H1 (cell line): ENCODE results near the gene ZNF385D. TPM values are rescaled to one million over a fixed set of nuclear protein-coding genes. Genes with fewer than 3 reads are reported as not detected.

ENCODE experiments used
- CTCF ChIA-PET: fragments of 300-600 bp; sonication (Branson Sonifier 250); formaldehyde crosslinking; loops from one replicate; lab custom pipeline; 2021; ENCODE audit not compliant: partially characterized antibody; lab: Charles Lee
- POLR2A ChIA-PET: fragments of 300-600 bp; sonication (Branson Sonifier 250); formaldehyde crosslinking; loops from one replicate; lab custom pipeline; 2021; ENCODE audit warnings: inconsistent platforms; ENCODE audit not compliant: partially characterized antibody; lab: Charles Lee
- DNase-seq, 2 experiments: peaks; one replicate each; pipeline versions ENCODE4 v3.0.0 to v3.0.0-alpha.2; 2010 to 2022; ENCODE audit warnings: low spot score in 2 of 2, low read depth in 1 of 2, mixed read lengths in 1 of 2
- FAIRE-seq: peaks from 2 replicates; lab custom pipeline; 2011; peaks lifted over from hg19 to GRCh38; lab: Jason Lieb, UNC
- H2AFZ ChIP-seq: 2 replicates; pipeline ENCODE4 v1.8.1; 2012; ENCODE audit warnings: low read length, inconsistent platforms
- H2AK5ac ChIP-seq: 2 replicates; pipeline ENCODE4 v1.6.1; 2013; ENCODE audit warnings: low read depth, low read length
- H2BK120ac ChIP-seq: replicated peaks from 2 replicates; pipeline ENCODE3; 2013; ENCODE audit warnings: low read depth, low read length, inconsistent platforms
- H2BK12ac ChIP-seq: 2 replicates; pipeline ENCODE4 v1.6.1; 2013; ENCODE audit warnings: low read depth, low read length
- H2BK15ac ChIP-seq: 2 replicates; pipeline ENCODE4 v1.6.1; 2013; ENCODE audit warnings: low read length
- H2BK20ac ChIP-seq: 2 replicates; pipeline ENCODE4 v1.6.1; 2013; ENCODE audit warnings: low read length
- H2BK5ac ChIP-seq: 2 replicates; pipeline ENCODE4 v1.6.1; 2013; ENCODE audit warnings: low read depth, low read length
- H3K14ac ChIP-seq: 2 replicates; pipeline ENCODE4 v1.6.1; 2013; ENCODE audit warnings: inconsistent platforms; ENCODE audit not compliant: insufficient read length
- H3K18ac ChIP-seq: 2 replicates; pipeline ENCODE4 v1.6.1; 2013; ENCODE audit warnings: low read length; ENCODE audit errors: extremely low read depth
- H3K23ac ChIP-seq: 2 replicates; pipeline ENCODE4 v1.6.1; 2013; ENCODE audit warnings: inconsistent platforms; ENCODE audit not compliant: insufficient read length
- H3K23me2 ChIP-seq: 2 replicates; pipeline ENCODE4 v1.6.1; 2013; ENCODE audit warnings: low read depth, low read length
- H3K27ac ChIP-seq: 2 replicates; pipeline ENCODE4 v1.6.1; 2011; ENCODE audit warnings: low read depth, low read length, inconsistent platforms
- H3K27me3 ChIP-seq, 4 experiments: replicated peaks in 1 of 4; 1 replicate in 1 of 4; 2 replicates in 3 of 4; pipeline versions ENCODE4 v1.6.1 to v1.8.1; 2011 to 2013; ENCODE audit warnings: low read length in 3 of 4, mild to moderate bottlenecking in 3 of 4, inconsistent platforms in 2 of 4, mixed read lengths in 2 of 4, moderate library complexity in 1 of 4; ENCODE audit not compliant: control insufficient read depth in 3 of 4, insufficient read depth in 3 of 4; ENCODE audit errors: extremely low read depth in 1 of 4
- H3K36me3 ChIP-seq, 4 experiments: 2 replicates each; pipeline versions ENCODE4 v1.6.1 to v1.8.1; 2011 to 2013; ENCODE audit warnings: mild to moderate bottlenecking in 4 of 4, low read length in 3 of 4, moderate library complexity in 2 of 4, control low read depth in 1 of 4, inconsistent platforms in 1 of 4; ENCODE audit not compliant: insufficient read depth in 4 of 4, control insufficient read depth in 2 of 4
- H3K4ac ChIP-seq: replicated peaks from 2 replicates; pipeline ENCODE3; 2013; ENCODE audit warnings: low read length, low read depth, mixed read lengths, inconsistent platforms; ENCODE audit not compliant: insufficient read length
- H3K4me1 ChIP-seq, 4 experiments: replicated peaks in 1 of 4; 1 replicate in 1 of 4; 2 replicates in 3 of 4; pipeline versions ENCODE4 v1.6.1 to v1.8.1; 2011 to 2013; ENCODE audit warnings: low read length in 3 of 4, inconsistent platforms in 2 of 4, mixed read lengths in 1 of 4; ENCODE audit not compliant: insufficient read depth in 4 of 4, control insufficient read depth in 3 of 4
- H3K4me2 ChIP-seq, 2 experiments: 2 replicates each; pipeline versions ENCODE4 v1.6.1 to v1.8.1; 2011 to 2013; ENCODE audit warnings: low read depth in 2 of 2, low read length in 2 of 2, control low read depth in 1 of 2, inconsistent platforms in 1 of 2, mild to moderate bottlenecking in 1 of 2; ENCODE audit not compliant: insufficient read depth in 1 of 2
- H3K4me3 ChIP-seq, 4 experiments: fragments of 200-600, 300-600 bp in 1 of 4; sonication (generic), shearing (Covaris generic), sonication (Bioruptor Twin) in 1 of 4; 2 replicates each; pipeline versions ENCODE4 v1.5.1 to v1.8.1; 2011 to 2016; ENCODE audit warnings: low read length in 4 of 4, low read depth in 3 of 4, control low read depth in 2 of 4, inconsistent platforms in 2 of 4, mild to moderate bottlenecking in 2 of 4, mixed read lengths in 1 of 4, moderate library complexity in 1 of 4; ENCODE audit not compliant: insufficient read depth in 2 of 4; ENCODE audit errors: extremely low read depth in 1 of 4
- H3K56ac ChIP-seq: replicated peaks from 2 replicates; pipeline ENCODE3; 2013; ENCODE audit warnings: low read depth, mild to moderate bottlenecking, mixed read lengths, low read length, inconsistent platforms; ENCODE audit not compliant: insufficient read length
- H3K79me1 ChIP-seq: 2 replicates; pipeline ENCODE4 v1.6.1; 2013; ENCODE audit warnings: low read depth, low read length, control low read depth
- H3K79me2 ChIP-seq, 2 experiments: 2 replicates each; pipeline versions ENCODE4 v1.6.1 to v1.8.1; 2012 to 2013; ENCODE audit warnings: low read length in 2 of 2, mild to moderate bottlenecking in 2 of 2, inconsistent platforms in 1 of 2; ENCODE audit not compliant: insufficient read depth in 2 of 2, control insufficient read depth in 1 of 2
- H3K9ac ChIP-seq, 4 experiments: replicated peaks in 1 of 4; 1 replicate in 1 of 4; 2 replicates in 3 of 4; pipeline versions ENCODE4 v1.6.1 to v1.8.1; 2011 to 2013; ENCODE audit warnings: low read depth in 3 of 4, low read length in 3 of 4, control low read depth in 2 of 4, mild to moderate bottlenecking in 2 of 4, moderate library complexity in 2 of 4, inconsistent platforms in 1 of 4; ENCODE audit errors: extremely low read depth in 1 of 4
- H3K9me3 ChIP-seq, 2 experiments: 2 replicates each; pipeline versions ENCODE4 v1.6.1 to v1.8.1; 2012 to 2013; ENCODE audit warnings: mild to moderate bottlenecking in 2 of 2, moderate library complexity in 2 of 2, control low read depth in 1 of 2, inconsistent platforms in 1 of 2, low read depth in 1 of 2, low read length in 1 of 2, mixed read lengths in 1 of 2; ENCODE audit not compliant: insufficient read depth in 2 of 2
- H4K20me1 ChIP-seq, 2 experiments: replicated peaks in 1 of 2; 2 replicates each; pipeline versions ENCODE3 to v1.8.1; 2011 to 2013; ENCODE audit warnings: inconsistent platforms in 2 of 2, low read length in 2 of 2, mild to moderate bottlenecking in 1 of 2; ENCODE audit not compliant: insufficient read depth in 2 of 2, control insufficient read depth in 1 of 2
- H4K5ac ChIP-seq: 2 replicates; pipeline ENCODE4 v1.6.1; 2013; ENCODE audit warnings: low read length, low read depth, mixed read lengths, inconsistent platforms; ENCODE audit not compliant: insufficient read length
- H4K8ac ChIP-seq: 2 replicates; pipeline ENCODE4 v1.8.0; 2013; ENCODE audit warnings: mild to moderate bottlenecking, moderate library complexity, low read length, inconsistent platforms; ENCODE audit not compliant: insufficient read depth; ENCODE audit errors: extremely low read depth
- H4K91ac ChIP-seq: replicated peaks from 2 replicates; pipeline ENCODE3; 2013; ENCODE audit warnings: low read length, mixed read lengths, inconsistent platforms; ENCODE audit not compliant: insufficient read length
- BRCA1 ChIP-seq: IDR thresholded peaks from 2 replicates; pipeline ENCODE4 v1.6.1; 2012; ENCODE audit warnings: low read depth, low read length, improper control_type of control experiment
- E2F6 ChIP-seq: IDR thresholded peaks from 2 replicates; pipeline ENCODE4 v1.6.1; 2012; ENCODE audit warnings: inconsistent platforms
- EGR1 ChIP-seq: IDR thresholded peaks from 2 replicates; pipeline ENCODE4 v1.6.1; 2011; ENCODE audit warnings: low read depth, low read length, borderline replicate concordance
- EZH2 ChIP-seq: fragments of 200-600 bp; sonication (generic); IDR thresholded peaks from 2 replicates; pipeline ENCODE4 v1.7.1; 2012; ENCODE audit warnings: low read depth, mild to moderate bottlenecking, moderate library complexity, low read length, inconsistent platforms; ENCODE audit not compliant: severe bottlenecking
- JUND ChIP-seq: IDR thresholded peaks from 2 replicates; pipeline ENCODE4 v1.6.1; 2011; ENCODE audit warnings: mild to moderate bottlenecking, improper control_type of control experiment, low read length
- KDM5A ChIP-seq: fragments of 200-600 bp; IDR thresholded peaks from 2 replicates; pipeline ENCODE4 v1.7.1; 2012; ENCODE audit warnings: mild to moderate bottlenecking, low read length, inconsistent platforms, mixed read lengths
- NANOG ChIP-seq: IDR thresholded peaks from 2 replicates; pipeline ENCODE4 v1.6.1; 2011; ENCODE audit warnings: low read length, low read depth, mild to moderate bottlenecking, inconsistent platforms; ENCODE audit not compliant: insufficient read depth, poor library complexity, severe bottlenecking
- PHF8 ChIP-seq: fragments of 200-600 bp; sonication (generic); conservative IDR thresholded peaks from 2 replicates; pipeline ENCODE4 v1.7.1; 2012; ENCODE audit warnings: low read depth, mild to moderate bottlenecking, inconsistent platforms, low read length, moderate library complexity
- POLR2AphosphoS5 ChIP-seq: IDR thresholded peaks from 2 replicates; pipeline ENCODE4 v1.6.1; 2011; ENCODE audit warnings: low read depth, low read length
- POU5F1 ChIP-seq: IDR thresholded peaks from 2 replicates; pipeline ENCODE4 v1.6.1; 2011; ENCODE audit warnings: low read depth, mild to moderate bottlenecking, low read length, moderate library complexity
- SAP30 ChIP-seq: fragments of 300-600 bp; sonication (generic); IDR thresholded peaks from 2 replicates; pipeline ENCODE4 v1.7.1; 2012; ENCODE audit warnings: low read length, moderate library complexity, mild to moderate bottlenecking, inconsistent platforms; ENCODE audit not compliant: insufficient read depth, insufficient replicate concordance
- SP1 ChIP-seq: IDR thresholded peaks from 2 replicates; pipeline ENCODE4 v1.6.1; 2011; ENCODE audit warnings: low read depth, low read length
- SUZ12 ChIP-seq: fragments of 200-600 bp; sonication (generic); IDR thresholded peaks from 2 replicates; pipeline ENCODE4 v1.6.1; 2012; ENCODE audit warnings: mild to moderate bottlenecking, inconsistent platforms, low read length, moderate library complexity, mixed read lengths
- ZNF274 ChIP-seq: IDR thresholded peaks from 2 replicates; pipeline ENCODE4 v1.7.0; 2012; ENCODE audit warnings: low read length, borderline replicate concordance; ENCODE audit errors: extremely low read depth
- WGBS, 2 experiments: shearing (Covaris generic) in 1 of 2; methylation state at CpG; one replicate each; pipeline versions ENCODE4 v1.1.6 to v1.1.7; 2013 to 2015; ENCODE audit warnings: low lambda C conversion rate in 2 of 2, mixed read lengths in 2 of 2, inconsistent platforms in 1 of 2, low coverage in 1 of 2, missing lambda C conversion rate in 1 of 2; ENCODE audit not compliant: insufficient replicate concordance in 2 of 2, insufficient coverage in 1 of 2, insufficient read length in 1 of 2; ENCODE audit errors: extremely low coverage in 1 of 2, missing lambda C conversion rate in 1 of 2; 5-methylcytosine and 5-hydroxymethylcytosine counted together
- polyA plus RNA-seq, 7 experiments: library from polyadenylated mRNA; depleted of rRNA in 3 of 7; stranded (reverse) in 5 of 7; unstranded in 2 of 7; fragments of >200 nt in 5 of 7; fragments of 200-250 nt in 2 of 7; gene quantifications; 1 replicate in 5 of 7; 2 replicates in 1 of 7; 4 replicates in 1 of 7; pipeline versions ENCODE4 v1.2.1 to v1.2.3, GENCODE V29; 2011 to 2013; ENCODE audit warnings: missing spikeins in 2 of 7, mixed read lengths in 2 of 7
- total RNA-seq: library from RNA; stranded (reverse); fragmentation: NEBNext Ultra II Directional; extraction: Animal tissue kit (Norgen Biotek cat#: 25700); gene quantifications from 2 replicates; pipeline ENCODE4 v1.2.1, GENCODE V29; 2021

ZNF385D gene
- total and polyA plus RNA-seq, 2 of the 8 experiments (the other 6 are each of a cell fraction or from before 2014, with no cell fraction given) = 5.9 to 10.8 TPM

- Histone ChIP-seq H3K36me3 (no peaks in the 10 kb centered on the region), H3K4me1 (no peaks in the 10 kb centered on the region), H2BK20ac (no peak overlapping the region), H2BK15ac (no peak overlapping the region), H3K9ac (no peak overlapping the region), H3K23ac (no peak overlapping the region), H3K79me2 (no peaks in the 10 kb centered on the region), H2AFZ (no peak overlapping the region), H3K4me3 (no peak overlapping the region), H4K91ac (no peak overlapping the region), H2AK5ac (no peak overlapping the region), H3K18ac (no peak overlapping the region), H3K27ac (no peak overlapping the region), H3K23me2 (no peaks in the 10 kb centered on the region), H3K9me3 (no peaks in the 10 kb centered on the region; a peak in 1 of 4 replicates), H3K4ac (no peak overlapping the region)
- no peak for DNase-seq
- POLR2A ChIA-PET = no interaction called here
- WGBS, 2 experiments = 89% methylated on average over 2 of the region's 2 CpGs; no CpG with 5 or more reads in 1 of the 2 experiments
- TF ChIP-seq BRCA1 (no peak), POLR2AphosphoS5 (no peak), EGR1 (no peak), E2F6 (no peak), SAP30 (no peak), SUZ12 (no peak), KDM5A (no peak), ZNF274 (no peak), EZH2 (no peak), JUND (no peak), SP1 (no peak), PHF8 (no peak), POU5F1 (no peak), NANOG (no peak)
- TF ChIP-seq, all 59 proteins: peak for 0
- FAIRE-seq = no peak
- Histone ChIP-seq H4K8ac (no peak overlapping the region), H2BK120ac (no peak overlapping the region), H3K79me1 (no peaks in the 10 kb centered on the region), H4K5ac (no peak overlapping the region), H3K56ac (no peak overlapping the region), H2BK5ac (no peak overlapping the region), H3K27me3 (no peaks in the 10 kb centered on the region), H4K20me1 (no peaks in the 10 kb centered on the region), H3K4me2 (no peak overlapping the region), H3K14ac (no peak overlapping the region), H2BK12ac (no peak overlapping the region)
- CTCF ChIA-PET = interaction anchor here (0.9 kb wide), 1 partner anchor 11 kb away, joined by 3 read pairs; no protein-coding TSS in a partner anchor
These were observed 341.6 kb downstream of the ZNF385D start for GRCh38 chr3:21409401-21409800.
